Measurements from ENCODE around the gene ACAD11. TPM values are rescaled to one million over a fixed set of nuclear protein-coding genes. Genes with fewer than 3 reads are reported as not detected.

Gene ACAD11
- total RNA-seq, 5 donors from 2014 or later (not counting 1 experiment from before 2014, with no cell fraction given): 25.1 to 35.2 (median 32.2) TPM

GRCh38 chr3:132545471-132545870 is 114.1 kb downstream of the ACAD11 start:
- Mint-ChIP-seq H3K4me3 (no peak overlapping the region), H3K27me3 (no peaks in the 10 kb centered on the region), H3K27ac (no peak overlapping the region), H3K36me3 (peaks cover 14% of the 10 kb centered on the region), H3K4me1 (peaks cover 11 to 17% (median 15%) of the 10 kb centered on the region in 3 donors), H3K9me3 (no peaks in the 10 kb centered on the region)
- WGBS (ENCODE audit: insufficient coverage): no CpG with 5 or more reads among the region's 3 CpGs
- Histone ChIP-seq H3K36me3 (ENCODE audit: control insufficient read depth in 2 of 2, extremely low read depth in 1 of 2, insufficient read depth in 1 of 2, low read length in 1 of 2) (peaks cover 3 to 14% of the 10 kb centered on the region in 2 donors), H3K27me3 (replicated peaks in 1 of 2; ENCODE audit: control insufficient read depth in 2 of 2, extremely low read depth in 1 of 2, insufficient read depth in 2 of 2, low read length in 1 of 2) (no peaks in the 10 kb centered on the region), H3K27ac (ENCODE audit: low read length) (no peak overlapping the region), H3K9me3 (no peaks in the 10 kb centered on the region), H3K4me1 (ENCODE audit: control insufficient read depth in 1 of 2, extremely low read depth in 1 of 2, insufficient read depth in 2 of 2, low read length in 2 of 2) (peaks cover 0 to 6% of the 10 kb centered on the region in 2 experiments), H3K4me3 (ENCODE audit: control insufficient read depth in 1 of 2, extremely low read depth in 1 of 2, low read length in 1 of 2) (no peak overlapping the region)
- DNase-seq (no peak), ATAC-seq (replicated peaks in 1 of 4) (no peak)
- ChIA-PET POLR2A (no interaction called here), CTCF (interaction anchor here in 1 of 2 donors (0.7 to 0.8 kb wide), 3 partner anchors 9 to 100 kb away, joined by 4 to 7 read pairs (median 5); no protein-coding TSS in a partner anchor)

GRCh38 chr3:132544130-132544529 is 115.5 kb downstream of the ACAD11 start:
- Mint-ChIP-seq H3K27ac (no peak overlapping the region), H3K36me3 (peaks cover 21% of the 10 kb centered on the region), H3K9me3 (no peaks in the 10 kb centered on the region), H3K4me1 (peaks cover 0 to 7% (median 6%) of the 10 kb centered on the region in 3 donors), H3K4me3 (no peak overlapping the region), H3K27me3 (no peaks in the 10 kb centered on the region)
- ChIA-PET CTCF (no interaction called here), POLR2A (no interaction called here)
- H3K27ac ChIP-seq (ENCODE audit: low read length): no peak overlapping the region
- no peak for DNase-seq
- no peaks in the 10 kb centered on the region for H3K27me3 ChIP-seq (replicated peaks in 1 of 2; ENCODE audit: control insufficient read depth in 2 of 2, extremely low read depth in 1 of 2, insufficient read depth in 2 of 2, low read length in 1 of 2)
- no peaks in the 10 kb centered on the region for H3K9me3 ChIP-seq
- no peak for ATAC-seq (replicated peaks in 1 of 4)
- 88% methylated on average over 1 of the region's 2 CpGs for WGBS (ENCODE audit: insufficient coverage)
- no peak overlapping the region for H3K4me3 ChIP-seq (ENCODE audit: control insufficient read depth in 1 of 2, extremely low read depth in 1 of 2, low read length in 1 of 2)
- peaks cover 6 to 26% of the 10 kb centered on the region in 2 donors for H3K36me3 ChIP-seq (ENCODE audit: control insufficient read depth in 2 of 2, extremely low read depth in 1 of 2, insufficient read depth in 1 of 2, low read length in 1 of 2)
- H3K4me1 ChIP-seq (ENCODE audit: control insufficient read depth in 1 of 2, extremely low read depth in 1 of 2, insufficient read depth in 2 of 2, low read length in 2 of 2): no peaks in the 10 kb centered on the region

GRCh38 chr3:132543011-132543739 is 116.4 kb downstream of the ACAD11 start:
- peaks cover 28% of the 10 kb centered on the region for H3K36me3 Mint-ChIP-seq
- CTCF ChIA-PET: interaction anchor here in 1 of 2 donors (0.6 kb wide), 1 partner anchor 10 kb away, joined by 5 read pairs; no protein-coding TSS in a partner anchor
- POLR2A ChIA-PET: no interaction called here
- Histone ChIP-seq H3K4me3 (ENCODE audit: control insufficient read depth in 1 of 2, extremely low read depth in 1 of 2, low read length in 1 of 2) (no peak overlapping the region), H3K27ac (ENCODE audit: low read length) (no peak overlapping the region), H3K36me3 (ENCODE audit: control insufficient read depth in 2 of 2, extremely low read depth in 1 of 2, insufficient read depth in 1 of 2, low read length in 1 of 2) (peaks cover 8 to 34% of the 10 kb centered on the region in 2 donors), H3K27me3 (replicated peaks in 1 of 2; ENCODE audit: control insufficient read depth in 2 of 2, extremely low read depth in 1 of 2, insufficient read depth in 2 of 2, low read length in 1 of 2) (no peaks in the 10 kb centered on the region), H3K9me3 (no peaks in the 10 kb centered on the region), H3K4me1 (ENCODE audit: control insufficient read depth in 1 of 2, extremely low read depth in 1 of 2, insufficient read depth in 2 of 2, low read length in 2 of 2) (no peaks in the 10 kb centered on the region)
- no peak for DNase-seq
- no peak overlapping the region for H3K4me3 Mint-ChIP-seq
- no peaks in the 10 kb centered on the region for H3K27me3 Mint-ChIP-seq
- WGBS (ENCODE audit: insufficient coverage): no CpG with 5 or more reads among the region's 2 CpGs
- peak overlapping the region in 1 of 2 donors; percentile 30 for H3K27ac Mint-ChIP-seq
- peaks cover 0 to 7% (median 6%) of the 10 kb centered on the region in 3 donors for H3K4me1 Mint-ChIP-seq
- no peaks in the 10 kb centered on the region for H3K9me3 Mint-ChIP-seq
- no peak for ATAC-seq (replicated peaks in 1 of 4)

GRCh38 chr3:132542577-132542976 is 117.0 kb downstream of the ACAD11 start:
- peaks cover 8 to 37% of the 10 kb centered on the region in 2 donors for H3K36me3 ChIP-seq (ENCODE audit: control insufficient read depth in 2 of 2, extremely low read depth in 1 of 2, insufficient read depth in 1 of 2, low read length in 1 of 2)
- no peak overlapping the region for H3K4me3 ChIP-seq (ENCODE audit: control insufficient read depth in 1 of 2, extremely low read depth in 1 of 2, low read length in 1 of 2)

GRCh38 chr3:132539681-132540080 is 119.9 kb downstream of the ACAD11 start:
- peaks cover 49% of the 10 kb centered on the region for H3K36me3 Mint-ChIP-seq
- peaks cover 8 to 47% of the 10 kb centered on the region in 2 donors for H3K36me3 ChIP-seq (ENCODE audit: control insufficient read depth in 2 of 2, extremely low read depth in 1 of 2, insufficient read depth in 1 of 2, low read length in 1 of 2)
- no peak overlapping the region for H3K27ac Mint-ChIP-seq
- ChIA-PET POLR2A (no interaction called here), CTCF (no interaction called here)
- no peaks in the 10 kb centered on the region for H3K27me3 Mint-ChIP-seq
- no peaks in the 10 kb centered on the region for H3K4me1 ChIP-seq (ENCODE audit: control insufficient read depth in 1 of 2, extremely low read depth in 1 of 2, insufficient read depth in 2 of 2, low read length in 2 of 2)
- DNase-seq (no peak), ATAC-seq (replicated peaks in 1 of 4) (no peak)
- H3K4me1 Mint-ChIP-seq: peaks cover 0 to 10% (median 7%) of the 10 kb centered on the region in 3 donors
- no peaks in the 10 kb centered on the region for H3K9me3 ChIP-seq
- H3K9me3 Mint-ChIP-seq: no peaks in the 10 kb centered on the region
- H3K27ac ChIP-seq (ENCODE audit: low read length): no peak overlapping the region
- WGBS (ENCODE audit: insufficient coverage): no CpG with 5 or more reads among the region's 3 CpGs
- H3K4me3 Mint-ChIP-seq: no peak overlapping the region
- H3K4me3 ChIP-seq (ENCODE audit: control insufficient read depth in 1 of 2, extremely low read depth in 1 of 2, low read length in 1 of 2): no peak overlapping the region
- H3K27me3 ChIP-seq (replicated peaks in 1 of 2; ENCODE audit: control insufficient read depth in 2 of 2, extremely low read depth in 1 of 2, insufficient read depth in 2 of 2, low read length in 1 of 2): no peaks in the 10 kb centered on the region

More at GRCh38 chr3:132542577-132542976, 117.0 kb downstream of the ACAD11 start:
- Mint-ChIP-seq H3K27ac (peak overlapping the region in 1 of 2 donors; percentile 16), H3K4me1 (peaks cover 0 to 7% (median 6%) of the 10 kb centered on the region in 3 donors), H3K27me3 (no peaks in the 10 kb centered on the region), H3K4me3 (no peak overlapping the region), H3K36me3 (peaks cover 30% of the 10 kb centered on the region), H3K9me3 (no peaks in the 10 kb centered on the region)
- no peaks in the 10 kb centered on the region for H3K9me3 ChIP-seq
- ATAC-seq (replicated peaks in 1 of 4): no peak
- CTCF ChIA-PET: interaction anchor here in 1 of 2 donors (0.6 to 1.0 kb wide), 3 partner anchors 9 to 113 kb away, joined by 3 to 5 read pairs (median 3); no protein-coding TSS in a partner anchor
- no peaks in the 10 kb centered on the region for H3K27me3 ChIP-seq (replicated peaks in 1 of 2; ENCODE audit: control insufficient read depth in 2 of 2, extremely low read depth in 1 of 2, insufficient read depth in 2 of 2, low read length in 1 of 2)
- no peak overlapping the region for H3K27ac ChIP-seq (ENCODE audit: low read length)
- H3K4me1 ChIP-seq (ENCODE audit: control insufficient read depth in 1 of 2, extremely low read depth in 1 of 2, insufficient read depth in 2 of 2, low read length in 2 of 2): no peaks in the 10 kb centered on the region
- DNase-seq: no peak
- POLR2A ChIA-PET: interaction anchor here in 1 of 2 donors (0.7 kb wide), 1 partner anchor 26 kb away, joined by 4 read pairs; no protein-coding TSS in a partner anchor
- WGBS (ENCODE audit: insufficient coverage): no CpG with 5 or more reads among the region's 2 CpGs

- peaks cover 0 to 10% (median 7%) of the 10 kb centered on the region in 3 donors for H3K4me1 Mint-ChIP-seq
- peaks cover 58% of the 10 kb centered on the region for H3K36me3 Mint-ChIP-seq
Observed at GRCh38 chr3:132538072-132538471, 121.5 kb downstream of the ACAD11 start.

More at GRCh38 chr3:132538072-132538471, 121.5 kb downstream of the ACAD11 start:
- POLR2A ChIA-PET: no interaction called here
- CTCF ChIA-PET: interaction anchor here (0.7 to 5.5 kb wide), 3 partner anchors 10 to 105 kb away, joined by 4 to 39 read pairs (median 8); no protein-coding TSS in a partner anchor
- no peaks in the 10 kb centered on the region for H3K9me3 ChIP-seq
- H3K4me1 ChIP-seq (ENCODE audit: control insufficient read depth in 1 of 2, extremely low read depth in 1 of 2, insufficient read depth in 2 of 2, low read length in 2 of 2): no peaks in the 10 kb centered on the region
- ATAC-seq (replicated peaks in 1 of 4) (no peak), DNase-seq (no peak)
- H3K36me3 ChIP-seq (ENCODE audit: control insufficient read depth in 2 of 2, extremely low read depth in 1 of 2, insufficient read depth in 1 of 2, low read length in 1 of 2): peaks cover 13 to 56% of the 10 kb centered on the region in 2 donors
- H3K27me3 Mint-ChIP-seq: no peaks in the 10 kb centered on the region
- no peaks in the 10 kb centered on the region for H3K9me3 Mint-ChIP-seq
- peak overlapping the region in 1 of 2 donors; percentile 37 for H3K27ac Mint-ChIP-seq
- no peak overlapping the region for H3K4me3 Mint-ChIP-seq
- no peaks in the 10 kb centered on the region for H3K27me3 ChIP-seq (replicated peaks in 1 of 2; ENCODE audit: control insufficient read depth in 2 of 2, extremely low read depth in 1 of 2, insufficient read depth in 2 of 2, low read length in 1 of 2)
- no peak overlapping the region for H3K4me3 ChIP-seq (ENCODE audit: control insufficient read depth in 1 of 2, extremely low read depth in 1 of 2, low read length in 1 of 2)
- WGBS (ENCODE audit: insufficient coverage): 93% methylated on average over 2 of the region's 5 CpGs
- H3K27ac ChIP-seq (ENCODE audit: low read length): no peak overlapping the region

Data from T-cell (primary cell).